PFSK-1 (cell line): ENCODE results near the gene CACNB2.

Experiments used
- FOXP2 ChIP-seq: optimal IDR thresholded peaks from 2 replicates; pipeline ENCODE3; 2011; ENCODE audit warnings: borderline replicate concordance, control low read depth, inconsistent platforms; ENCODE audit not compliant: insufficient read depth; ENCODE audit errors: extremely low read length, extremely low read depth
- POLR2AphosphoS5 ChIP-seq: IDR thresholded peaks from 2 replicates; pipeline ENCODE4 v1.6.1; 2012; ENCODE audit warnings: low read depth, mild to moderate bottlenecking, control low read depth, low read length, moderate library complexity
- SIN3A ChIP-seq: IDR thresholded peaks from 2 replicates; pipeline ENCODE4 v1.6.1; 2012; ENCODE audit warnings: mild to moderate bottlenecking, low read length, moderate library complexity, borderline replicate concordance; ENCODE audit not compliant: insufficient read depth
- TAF1 ChIP-seq: IDR thresholded peaks from 2 replicates; pipeline ENCODE4 v1.6.1; 2012; ENCODE audit warnings: low read length, control low read depth, borderline replicate concordance; ENCODE audit not compliant: insufficient read depth
- TF ChIP-seq, protein P1 (sequence below), 2 experiments: IDR thresholded peaks; 2 replicates each; pipeline versions ENCODE4 v1.6.1 to v1.8.0; 2011 to 2012; ENCODE audit warnings: low read depth in 2 of 2, low read length in 2 of 2, control low read depth in 1 of 2, inconsistent platforms in 1 of 2, mild to moderate bottlenecking in 1 of 2, moderate library complexity in 1 of 2; ENCODE audit not compliant: insufficient read depth in 1 of 2

- no peak for TF ChIP-seq SIN3A
- TF ChIP-seq TAF1: no peak
- no peak for TF ChIP-seq POLR2AphosphoS5
- TF ChIP-seq, protein P1, sequence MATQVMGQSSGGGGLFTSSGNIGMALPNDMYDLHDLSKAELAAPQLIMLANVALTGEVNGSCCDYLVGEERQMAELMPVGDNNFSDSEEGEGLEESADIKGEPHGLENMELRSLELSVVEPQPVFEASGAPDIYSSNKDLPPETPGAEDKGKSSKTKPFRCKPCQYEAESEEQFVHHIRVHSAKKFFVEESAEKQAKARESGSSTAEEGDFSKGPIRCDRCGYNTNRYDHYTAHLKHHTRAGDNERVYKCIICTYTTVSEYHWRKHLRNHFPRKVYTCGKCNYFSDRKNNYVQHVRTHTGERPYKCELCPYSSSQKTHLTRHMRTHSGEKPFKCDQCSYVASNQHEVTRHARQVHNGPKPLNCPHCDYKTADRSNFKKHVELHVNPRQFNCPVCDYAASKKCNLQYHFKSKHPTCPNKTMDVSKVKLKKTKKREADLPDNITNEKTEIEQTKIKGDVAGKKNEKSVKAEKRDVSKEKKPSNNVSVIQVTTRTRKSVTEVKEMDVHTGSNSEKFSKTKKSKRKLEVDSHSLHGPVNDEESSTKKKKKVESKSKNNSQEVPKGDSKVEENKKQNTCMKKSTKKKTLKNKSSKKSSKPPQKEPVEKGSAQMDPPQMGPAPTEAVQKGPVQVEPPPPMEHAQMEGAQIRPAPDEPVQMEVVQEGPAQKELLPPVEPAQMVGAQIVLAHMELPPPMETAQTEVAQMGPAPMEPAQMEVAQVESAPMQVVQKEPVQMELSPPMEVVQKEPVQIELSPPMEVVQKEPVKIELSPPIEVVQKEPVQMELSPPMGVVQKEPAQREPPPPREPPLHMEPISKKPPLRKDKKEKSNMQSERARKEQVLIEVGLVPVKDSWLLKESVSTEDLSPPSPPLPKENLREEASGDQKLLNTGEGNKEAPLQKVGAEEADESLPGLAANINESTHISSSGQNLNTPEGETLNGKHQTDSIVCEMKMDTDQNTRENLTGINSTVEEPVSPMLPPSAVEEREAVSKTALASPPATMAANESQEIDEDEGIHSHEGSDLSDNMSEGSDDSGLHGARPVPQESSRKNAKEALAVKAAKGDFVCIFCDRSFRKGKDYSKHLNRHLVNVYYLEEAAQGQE (IDR thresholded peaks at IDR 0.05; ENCODE audit: insufficient read depth in 1 of 2, low read depth in 2 of 2, low read length in 2 of 2): no peak
- TF ChIP-seq FOXP2: no peak
Observed at GRCh38 chr10:18532881-18533535, 392.8 kb downstream of the CACNB2 start.
